Measurements from ENCODE around the gene EPHB6. TPM values are rescaled to one million over a fixed set of nuclear protein-coding genes. Genes with fewer than 3 reads are reported as not detected.

The EPHB6 gene
- polyA plus RNA-seq, 1 donor from 2014 or later: 25.3 TPM

DNA sequence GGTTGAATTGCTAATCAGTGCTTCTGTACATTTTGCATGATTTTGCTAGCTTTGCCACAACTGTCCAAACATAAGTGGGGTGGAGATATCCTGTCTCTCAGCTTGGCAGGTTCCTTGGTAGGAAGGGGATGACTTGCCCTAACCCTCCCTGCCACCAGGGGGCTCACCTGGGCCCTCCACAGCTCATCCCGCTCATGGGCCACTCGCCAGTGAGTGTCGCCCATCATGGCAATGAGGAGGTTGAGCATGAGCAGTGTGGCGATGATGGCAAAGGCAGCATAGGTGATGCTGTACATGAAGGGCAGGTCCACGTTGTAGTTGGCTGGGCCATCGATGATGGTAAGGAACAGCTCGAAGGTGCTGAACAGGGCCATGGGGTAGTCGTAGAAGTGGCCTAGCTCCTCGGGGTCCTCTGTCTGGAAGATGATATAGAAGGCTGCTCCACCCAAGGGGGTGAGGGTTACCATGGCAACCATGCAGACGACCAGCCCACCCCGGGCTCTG is 18.5 kb downstream of the EPHB6 start:
- no peaks in the 10 kb centered on the region for H3K9me2 ChIP-seq (ENCODE audit: insufficient read depth, low read length)
- no peak overlapping the region for H2AFZ ChIP-seq (ENCODE audit: low read depth, low read length)
- H3K79me2 ChIP-seq (replicated peaks; ENCODE audit: insufficient read depth, low read length): no peaks in the 10 kb centered on the region
- TF ChIP-seq EZH2 (IDR thresholded peaks at IDR 0.05; ENCODE audit: borderline replicate concordance, insufficient read depth, low read length, poor library complexity, severe bottlenecking) (no peak), MXI1 (conservative IDR thresholded peaks at IDR 0.05; ENCODE audit: poor library complexity, severe bottlenecking) (no peak), POLR2AphosphoS5 (IDR thresholded peaks at IDR 0.05) (no peak), TAF1 (IDR thresholded peaks at IDR 0.05; ENCODE audit: low read depth) (no peak), EP300 (conservative IDR thresholded peaks at IDR 0.05; ENCODE audit: poor library complexity, severe bottlenecking) (no peak), RAD21 (conservative IDR thresholded peaks at IDR 0.05) (no peak), SMC3 (conservative IDR thresholded peaks at IDR 0.05; ENCODE audit: poor library complexity) (no peak)
- TF ChIP-seq, protein P1, sequence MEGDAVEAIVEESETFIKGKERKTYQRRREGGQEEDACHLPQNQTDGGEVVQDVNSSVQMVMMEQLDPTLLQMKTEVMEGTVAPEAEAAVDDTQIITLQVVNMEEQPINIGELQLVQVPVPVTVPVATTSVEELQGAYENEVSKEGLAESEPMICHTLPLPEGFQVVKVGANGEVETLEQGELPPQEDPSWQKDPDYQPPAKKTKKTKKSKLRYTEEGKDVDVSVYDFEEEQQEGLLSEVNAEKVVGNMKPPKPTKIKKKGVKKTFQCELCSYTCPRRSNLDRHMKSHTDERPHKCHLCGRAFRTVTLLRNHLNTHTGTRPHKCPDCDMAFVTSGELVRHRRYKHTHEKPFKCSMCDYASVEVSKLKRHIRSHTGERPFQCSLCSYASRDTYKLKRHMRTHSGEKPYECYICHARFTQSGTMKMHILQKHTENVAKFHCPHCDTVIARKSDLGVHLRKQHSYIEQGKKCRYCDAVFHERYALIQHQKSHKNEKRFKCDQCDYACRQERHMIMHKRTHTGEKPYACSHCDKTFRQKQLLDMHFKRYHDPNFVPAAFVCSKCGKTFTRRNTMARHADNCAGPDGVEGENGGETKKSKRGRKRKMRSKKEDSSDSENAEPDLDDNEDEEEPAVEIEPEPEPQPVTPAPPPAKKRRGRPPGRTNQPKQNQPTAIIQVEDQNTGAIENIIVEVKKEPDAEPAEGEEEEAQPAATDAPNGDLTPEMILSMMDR (IDR thresholded peaks at IDR 0.05; ENCODE audit: poor library complexity, severe bottlenecking): no peak
- TF ChIP-seq, protein P2, sequence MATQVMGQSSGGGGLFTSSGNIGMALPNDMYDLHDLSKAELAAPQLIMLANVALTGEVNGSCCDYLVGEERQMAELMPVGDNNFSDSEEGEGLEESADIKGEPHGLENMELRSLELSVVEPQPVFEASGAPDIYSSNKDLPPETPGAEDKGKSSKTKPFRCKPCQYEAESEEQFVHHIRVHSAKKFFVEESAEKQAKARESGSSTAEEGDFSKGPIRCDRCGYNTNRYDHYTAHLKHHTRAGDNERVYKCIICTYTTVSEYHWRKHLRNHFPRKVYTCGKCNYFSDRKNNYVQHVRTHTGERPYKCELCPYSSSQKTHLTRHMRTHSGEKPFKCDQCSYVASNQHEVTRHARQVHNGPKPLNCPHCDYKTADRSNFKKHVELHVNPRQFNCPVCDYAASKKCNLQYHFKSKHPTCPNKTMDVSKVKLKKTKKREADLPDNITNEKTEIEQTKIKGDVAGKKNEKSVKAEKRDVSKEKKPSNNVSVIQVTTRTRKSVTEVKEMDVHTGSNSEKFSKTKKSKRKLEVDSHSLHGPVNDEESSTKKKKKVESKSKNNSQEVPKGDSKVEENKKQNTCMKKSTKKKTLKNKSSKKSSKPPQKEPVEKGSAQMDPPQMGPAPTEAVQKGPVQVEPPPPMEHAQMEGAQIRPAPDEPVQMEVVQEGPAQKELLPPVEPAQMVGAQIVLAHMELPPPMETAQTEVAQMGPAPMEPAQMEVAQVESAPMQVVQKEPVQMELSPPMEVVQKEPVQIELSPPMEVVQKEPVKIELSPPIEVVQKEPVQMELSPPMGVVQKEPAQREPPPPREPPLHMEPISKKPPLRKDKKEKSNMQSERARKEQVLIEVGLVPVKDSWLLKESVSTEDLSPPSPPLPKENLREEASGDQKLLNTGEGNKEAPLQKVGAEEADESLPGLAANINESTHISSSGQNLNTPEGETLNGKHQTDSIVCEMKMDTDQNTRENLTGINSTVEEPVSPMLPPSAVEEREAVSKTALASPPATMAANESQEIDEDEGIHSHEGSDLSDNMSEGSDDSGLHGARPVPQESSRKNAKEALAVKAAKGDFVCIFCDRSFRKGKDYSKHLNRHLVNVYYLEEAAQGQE (IDR thresholded peaks at IDR 0.05; ENCODE audit: borderline replicate concordance): no peak
- H3K4me2 ChIP-seq (ENCODE audit: low read length): no peak overlapping the region
- no peak overlapping the region for H3K9ac ChIP-seq (ENCODE audit: low read length)
- no peaks in the 10 kb centered on the region for H3K36me3 ChIP-seq (ENCODE audit: insufficient read depth, low read length)
- H3K4me3 ChIP-seq (ENCODE audit: low read length): no peak overlapping the region
- no peaks in the 10 kb centered on the region for H4K20me1 ChIP-seq (ENCODE audit: insufficient read depth)
- H3K9me3 ChIP-seq (ENCODE audit: low read length): no peaks in the 10 kb centered on the region
- H3F3A ChIP-seq (ENCODE audit: insufficient read depth, low read length, poor library complexity, severe bottlenecking): no peaks in the 10 kb centered on the region
- H3K27me3 ChIP-seq (ENCODE audit: insufficient read depth, low read depth, low read length): no peaks in the 10 kb centered on the region
- H3K27ac ChIP-seq (ENCODE audit: low read length): no peak overlapping the region

DNA sequence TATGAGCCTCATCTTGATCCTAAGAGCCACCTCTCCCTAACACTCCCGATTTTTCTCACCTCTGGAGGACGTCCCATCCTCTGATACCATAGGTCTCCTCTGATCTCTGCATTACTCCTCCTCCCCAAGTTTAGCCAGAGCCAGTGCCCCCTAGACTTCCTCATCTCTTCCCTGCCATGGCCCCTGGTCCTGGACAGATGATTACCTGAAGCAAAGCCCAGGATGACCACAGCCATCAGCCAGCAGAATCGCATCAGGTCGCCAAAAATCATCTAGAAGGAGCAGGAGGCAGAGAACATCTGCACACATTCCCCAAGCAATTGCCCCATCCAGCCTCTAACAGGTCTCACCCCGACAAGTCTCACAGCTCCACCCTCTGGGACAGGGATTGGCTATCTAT is 19.0 kb downstream of the EPHB6 start:
- Histone ChIP-seq H3K9ac (ENCODE audit: low read length) (no peak overlapping the region), H4K20me1 (ENCODE audit: insufficient read depth) (no peaks in the 10 kb centered on the region), H3K9me2 (ENCODE audit: insufficient read depth, low read length) (no peaks in the 10 kb centered on the region), H3F3A (ENCODE audit: insufficient read depth, low read length, poor library complexity, severe bottlenecking) (no peaks in the 10 kb centered on the region), H3K27ac (ENCODE audit: low read length) (no peak overlapping the region), H3K36me3 (ENCODE audit: insufficient read depth, low read length) (no peaks in the 10 kb centered on the region), H3K9me3 (ENCODE audit: low read length) (no peaks in the 10 kb centered on the region), H3K27me3 (ENCODE audit: insufficient read depth, low read depth, low read length) (no peaks in the 10 kb centered on the region), H3K4me3 (ENCODE audit: low read length) (no peak overlapping the region), H3K79me2 (replicated peaks; ENCODE audit: insufficient read depth, low read length) (no peaks in the 10 kb centered on the region), H2AFZ (ENCODE audit: low read depth, low read length) (no peak overlapping the region), H3K4me2 (ENCODE audit: low read length) (no peak overlapping the region)
- TF ChIP-seq, protein P1 (IDR thresholded peaks at IDR 0.05; ENCODE audit: poor library complexity, severe bottlenecking): no peak
- TF ChIP-seq, protein P2 (IDR thresholded peaks at IDR 0.05; ENCODE audit: borderline replicate concordance): no peak
- TF ChIP-seq EZH2 (IDR thresholded peaks at IDR 0.05; ENCODE audit: borderline replicate concordance, insufficient read depth, low read length, poor library complexity, severe bottlenecking): no peak
- TF ChIP-seq RAD21 (conservative IDR thresholded peaks at IDR 0.05): no peak
- TF ChIP-seq MXI1 (conservative IDR thresholded peaks at IDR 0.05; ENCODE audit: poor library complexity, severe bottlenecking): no peak

Data from neural cell (in vitro differentiated cells).